ENCODE data around the gene DNAH14. TPM values are rescaled to one million over a fixed set of nuclear protein-coding genes. Genes with fewer than 3 reads are reported as not detected.
A peak's percentile ranks its signal among the peaks of the same experiment; 100 is the strongest.

Gene DNAH14
- total and polyA plus RNA-seq, 9 of the 15 experiments (the other 6 are each of a cell fraction or from before 2014, with no cell fraction given): 58.4 to 142 (median 98.4) TPM

- TF ChIP-seq MAZ (CRISPR knock-in tag; conservative IDR thresholded peaks at IDR 0.05 in 1 of 2, IDR thresholded peaks at IDR 0.05 in 1 of 2): peak; percentile 97 to 99
- no peak for TF ChIP-seq BDP1 (IDR thresholded peaks at IDR 0.05; ENCODE audit: insufficient read depth, insufficient read length)
- no peak for TF ChIP-seq SIRT6 (IDR thresholded peaks at IDR 0.05; ENCODE audit: low read depth, low read length)
- peak; percentile 93 for TF ChIP-seq FOS (IDR thresholded peaks at IDR 0.05; ENCODE audit: extremely low read depth, insufficient read length)
- TF ChIP-seq MED1 (CRISPR knock-in tag; IDR thresholded peaks at IDR 0.05; ENCODE audit: borderline replicate concordance): no peak
- 0 out of 2 replicates have a peak, but pooled peaks have one; percentile 3 for TF ChIP-seq ERF (CRISPR knock-in tag; IDR thresholded peaks at IDR 0.05)
- TF ChIP-seq NFIC (IDR thresholded peaks at IDR 0.05): peak; percentile 56
- TF ChIP-seq EZH2 (IDR thresholded peaks at IDR 0.05; ENCODE audit: borderline replicate concordance, low read depth, low read length): no peak
- no peak for TF ChIP-seq SLC30A9 (CRISPR knock-in tag; IDR thresholded peaks at IDR 0.05)
- TF ChIP-seq C11orf30 (IDR thresholded peaks at IDR 0.05; ENCODE audit: low read depth): peak; percentile 100
- peak in 1 of 2 experiments; percentile 76; a peak in 2 of 4 replicates for TF ChIP-seq UBTF (IDR thresholded peaks at IDR 0.05; ENCODE audit: borderline replicate concordance in 1 of 2, low read depth in 2 of 2, low read length in 2 of 2)
- TF ChIP-seq CSDE1 (IDR thresholded peaks at IDR 0.05): no peak
- TF ChIP-seq DDX20 (tag; IDR thresholded peaks at IDR 0.05; ENCODE audit: low read depth): no peak
- peak; percentile 59; the same call in 1 of the 2 replicates for TF ChIP-seq ETV1 (tag; conservative IDR thresholded peaks at IDR 0.05; ENCODE audit: low read depth)
- no peak for TF ChIP-seq SAFB2 (IDR thresholded peaks at IDR 0.05; ENCODE audit: borderline replicate concordance, low read depth, low read length, severe bottlenecking)
- peak; percentile 84 for TF ChIP-seq SMAD4 (CRISPR knock-in tag; conservative IDR thresholded peaks at IDR 0.05)
- TF ChIP-seq PCBP1 (IDR thresholded peaks at IDR 0.05; ENCODE audit: low read depth, low read length, poor library complexity, severe bottlenecking): no peak
- TF ChIP-seq ZNF224 (CRISPR knock-in tag; IDR thresholded peaks at IDR 0.05): no peak
- TF ChIP-seq ZNF280B (CRISPR knock-in tag; IDR thresholded peaks at IDR 0.05): no peak
- no peak for TF ChIP-seq ZNF23 (CRISPR knock-in tag; IDR thresholded peaks at IDR 0.05)
- no peak for TF ChIP-seq HEY1 (CRISPR knock-in tag; IDR thresholded peaks at IDR 0.05; ENCODE audit: borderline replicate concordance)
- 0 out of 2 replicates have a peak, but pooled peaks have one; percentile 56 for TF ChIP-seq ZNF583 (CRISPR knock-in tag; IDR thresholded peaks at IDR 0.05)
These were observed 498.8 kb downstream of the DNAH14 start (continued) for GRCh38 chr1:225428068-225428880.

Measured in K562 (cell line).